GM18508 (cell line): Measurements from ENCODE around the gene DGCR6.
"Not testable (repeated sequence)": the region's sequence is repeated elsewhere in the genome, so short reads cannot be mapped to it uniquely, and the experiment has no call there.

Experiments
- ATAC-seq: cut with Tn5 transposase; IDR thresholded peaks from one replicate; pipeline ENCODE4 v1.9.1; 2021; ENCODE audit warnings: moderate number of reproducible peaks; ENCODE audit not compliant: insufficient read depth, unreplicated experiment

Gene DGCR6

GRCh38 chr22:18927573-18927972, 21.5 kb downstream of the DGCR6 start:
- no peak for ATAC-seq

GRCh38 chr22:18929459-18929858, 23.3 kb downstream of the DGCR6 start:
- no peak for ATAC-seq

GRCh38 chr22:18931905-18932652, 26.0 kb downstream of the DGCR6 start:
- ATAC-seq = no peak

GRCh38 chr22:18933914-18934313, 27.8 kb downstream of the DGCR6 start:
- no peak for ATAC-seq

GRCh38 chr22:18934688-18935087, 28.6 kb downstream of the DGCR6 start:
- ATAC-seq = not testable (repeated sequence)

GRCh38 chr22:18935889-18936529, 29.9 kb downstream of the DGCR6 start, which contains the start of gene PRODH:
Gene PRODH (minus strand): TSS chr22:18936293. CDS start chr22:18936287, 6 bp downstream.
- no peak for ATAC-seq

- ATAC-seq = not testable (repeated sequence)
Observed at GRCh38 chr22:18938691-18939090, 32.6 kb downstream of the DGCR6 start.

GRCh38 chr22:18947105-18947504, 41.0 kb downstream of the DGCR6 start:
- ATAC-seq = not testable (repeated sequence)

- ATAC-seq = no peak
Observed at GRCh38 chr22:18947905-18948304, 41.8 kb downstream of the DGCR6 start.

GRCh38 chr22:18950141-18950540, 44.0 kb downstream of the DGCR6 start:
- no peak for ATAC-seq

- ATAC-seq = no peak
Observed at GRCh38 chr22:18952022-18952421, 45.9 kb downstream of the DGCR6 start.

- not testable (repeated sequence) for ATAC-seq
Observed at GRCh38 chr22:18953128-18953527, 47.0 kb downstream of the DGCR6 start.

- ATAC-seq = not testable (repeated sequence)
Observed at GRCh38 chr22:18954303-18954989, 48.3 kb downstream of the DGCR6 start.

- ATAC-seq = no peak
Observed at GRCh38 chr22:18954990-18955571, 49.0 kb downstream of the DGCR6 start.

GRCh38 chr22:18955696-18956095, 49.6 kb downstream of the DGCR6 start:
- no peak for ATAC-seq

GRCh38 chr22:18956121-18956895, 50.2 kb downstream of the DGCR6 start:
- not testable (repeated sequence) for ATAC-seq

GRCh38 chr22:18956956-18957355, 50.8 kb downstream of the DGCR6 start:
- ATAC-seq = not testable (repeated sequence)

GRCh38 chr22:18957621-18958320, 51.7 kb downstream of the DGCR6 start:
- not testable (repeated sequence) for ATAC-seq

GRCh38 chr22:18958321-18958705, 52.2 kb downstream of the DGCR6 start:
- not testable (repeated sequence) for ATAC-seq
